HG03469 (cell line): Measurements from ENCODE around the gene PSMD2.

Experiments used
- ATAC-seq: cut with Tn5 transposase; IDR thresholded peaks from one replicate; pipeline ENCODE4 v1.9.1; 2021; ENCODE audit warnings: mild to moderate bottlenecking, moderate library complexity, moderate number of reproducible peaks; ENCODE audit not compliant: unreplicated experiment

PSMD2 gene

DNA sequence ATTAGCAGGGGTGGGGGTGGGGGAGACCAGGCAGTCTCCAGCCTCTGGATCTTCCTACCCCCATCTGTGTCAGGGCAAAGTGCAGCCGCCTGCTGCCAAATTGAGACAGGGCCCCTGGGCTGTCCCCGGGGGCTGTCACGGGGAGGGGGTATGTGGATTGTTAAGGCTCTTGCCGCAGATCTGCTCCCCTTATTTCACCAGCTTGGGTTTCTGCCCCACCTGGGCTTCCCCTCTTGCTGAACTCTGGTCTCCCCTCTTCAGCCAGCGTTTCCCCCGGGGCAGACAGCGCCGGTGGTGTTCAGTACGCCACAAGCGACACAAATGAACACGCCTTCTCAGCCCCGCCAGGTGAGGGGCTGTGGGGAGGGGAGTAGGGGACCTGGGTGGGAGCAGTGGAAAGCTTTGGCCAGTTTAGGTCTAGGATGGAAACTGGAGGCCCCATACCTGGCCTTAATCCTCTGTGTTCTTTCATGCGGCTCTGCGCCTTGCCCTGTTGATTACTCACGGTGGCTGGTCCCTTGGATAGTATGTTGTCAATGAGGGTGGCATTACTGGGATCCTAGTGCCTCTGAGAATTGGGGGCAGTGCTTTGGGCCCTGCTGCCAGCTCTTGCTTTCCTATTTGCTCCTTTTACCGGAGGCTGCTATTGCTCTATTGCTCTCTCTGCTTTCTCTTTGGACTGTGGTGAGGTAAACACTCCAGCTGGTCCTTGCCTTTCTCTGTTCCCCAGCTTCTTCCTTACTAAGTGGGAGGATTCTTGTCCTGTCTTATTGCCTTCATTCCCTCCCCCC is 17.0 kb downstream of the PSMD2 start:
- no peak for ATAC-seq

DNA sequence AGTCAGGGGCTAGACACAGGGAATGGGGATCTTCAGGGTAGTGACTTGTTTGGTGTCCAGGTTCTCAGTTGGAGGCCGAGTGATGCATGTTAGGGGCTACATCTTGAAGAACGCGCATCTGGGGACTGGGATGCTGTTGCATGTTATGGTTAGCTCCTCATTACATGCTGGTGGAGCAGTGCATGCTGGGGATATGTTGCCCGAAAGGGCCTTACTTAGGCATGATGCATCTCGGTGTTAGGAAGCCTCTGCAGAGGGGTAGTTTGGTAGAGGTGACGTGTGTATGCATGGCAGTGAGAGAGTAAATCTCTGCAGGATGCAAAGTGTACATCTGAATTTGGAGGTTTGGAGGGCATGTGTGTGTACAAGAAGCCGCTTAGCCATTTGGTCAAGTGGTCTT is 17.8 kb downstream of the PSMD2 start:
- ATAC-seq = no peak

DNA sequence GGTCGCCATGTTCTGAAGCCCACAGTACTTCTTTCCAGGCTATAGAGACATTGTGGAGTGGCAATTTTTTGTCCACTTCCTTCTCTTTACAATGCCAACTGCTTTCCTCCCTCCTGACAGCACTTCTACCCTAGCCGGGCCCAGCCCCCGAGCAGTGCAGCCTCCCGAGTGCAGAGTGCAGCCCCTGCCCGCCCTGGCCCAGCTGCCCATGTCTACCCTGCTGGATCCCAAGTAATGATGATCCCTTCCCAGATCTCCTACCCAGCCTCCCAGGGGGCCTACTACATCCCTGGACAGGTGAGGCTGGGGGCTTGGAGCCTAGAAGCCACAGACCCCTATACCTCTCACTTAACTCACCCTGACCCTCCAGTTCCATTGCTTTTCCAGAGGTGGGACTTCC is 18.2 kb downstream of the PSMD2 start:
- ATAC-seq = no peak

DNA sequence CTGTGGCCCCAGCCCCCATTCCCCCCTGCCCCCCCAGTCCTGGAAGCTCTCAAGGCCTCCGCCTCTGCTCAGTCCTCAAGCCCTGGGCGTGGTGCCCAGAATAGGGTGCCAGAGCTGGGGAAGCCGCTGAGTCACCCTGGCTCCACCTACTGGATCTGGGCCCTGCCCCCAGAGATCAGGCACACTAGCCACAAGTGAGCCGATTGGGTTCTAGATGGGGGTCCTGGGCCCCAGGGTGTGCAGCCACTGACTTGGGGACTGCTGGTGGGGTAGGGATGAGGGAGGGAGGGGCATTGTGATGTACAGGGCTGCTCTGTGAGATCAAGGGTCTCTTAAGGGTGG is 21.0 kb downstream of the PSMD2 start:
- no peak for ATAC-seq

DNA sequence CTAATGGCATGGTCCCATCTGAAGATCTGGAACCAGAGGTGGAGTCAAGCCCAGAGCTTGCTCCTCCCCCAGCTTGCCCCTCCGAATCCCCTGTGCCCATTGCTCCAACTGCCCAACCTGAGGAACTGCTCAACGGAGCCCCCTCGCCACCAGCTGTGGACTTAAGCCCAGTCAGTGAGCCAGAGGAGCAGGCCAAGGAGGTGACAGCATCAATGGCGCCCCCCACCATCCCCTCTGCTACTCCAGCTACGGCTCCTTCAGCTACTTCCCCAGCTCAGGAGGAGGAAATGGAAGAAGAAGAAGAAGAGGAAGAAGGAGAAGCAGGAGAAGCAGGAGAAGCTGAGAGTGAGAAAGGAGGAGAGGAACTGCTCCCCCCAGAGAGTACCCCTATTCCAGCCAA is 22.6 kb downstream of the PSMD2 start:
- no peak for ATAC-seq

DNA sequence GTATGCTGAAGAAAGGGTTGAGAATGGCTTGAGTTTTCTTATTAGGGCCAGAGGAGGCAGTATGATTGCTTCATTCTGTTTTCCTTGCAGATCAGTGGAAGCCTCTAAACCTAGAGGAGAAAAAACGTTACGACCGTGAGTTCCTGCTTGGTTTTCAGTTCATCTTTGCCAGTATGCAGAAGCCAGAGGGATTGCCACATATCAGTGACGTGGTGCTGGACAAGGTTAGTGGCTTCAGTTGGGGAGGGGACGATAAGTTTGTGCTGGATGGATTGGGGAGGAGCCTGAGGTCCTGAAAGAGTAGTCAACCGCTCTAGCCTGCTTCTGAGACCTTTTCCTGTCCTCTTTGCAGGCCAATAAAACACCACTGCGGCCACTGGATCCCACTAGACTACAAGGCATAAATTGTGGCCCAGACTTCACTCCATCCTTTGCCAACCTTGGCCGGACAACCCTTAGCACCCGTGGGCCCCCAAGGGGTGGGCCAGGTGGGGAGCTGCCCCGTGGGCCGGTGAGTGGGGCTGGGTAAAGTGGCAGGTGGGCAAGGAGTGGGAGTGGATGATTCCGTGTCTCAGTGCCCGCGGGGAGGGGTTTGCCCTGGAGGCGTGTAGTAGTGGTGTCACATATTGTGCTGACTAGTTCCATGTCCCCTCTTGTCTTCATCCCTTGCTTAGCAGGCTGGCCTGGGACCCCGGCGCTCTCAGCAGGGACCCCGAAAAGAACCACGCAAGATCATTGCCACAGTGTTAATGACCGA is 23.9 kb downstream of the PSMD2 start:
- ATAC-seq = no peak

DNA sequence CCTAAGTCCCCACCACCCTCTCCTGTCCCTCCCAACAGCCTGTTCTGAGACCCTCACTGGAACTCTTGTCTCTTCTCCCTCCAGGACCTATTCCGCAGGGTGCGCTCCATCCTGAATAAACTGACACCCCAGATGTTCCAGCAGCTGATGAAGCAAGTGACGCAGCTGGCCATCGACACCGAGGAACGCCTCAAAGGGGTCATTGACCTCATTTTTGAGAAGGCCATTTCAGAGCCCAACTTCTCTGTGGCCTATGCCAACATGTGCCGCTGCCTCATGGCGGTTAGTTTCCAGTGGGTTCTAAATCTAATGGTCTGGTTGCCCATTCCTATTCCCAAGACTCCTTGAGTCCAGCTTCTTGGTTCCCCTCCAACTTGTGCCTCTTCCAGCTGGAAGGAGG is 24.7 kb downstream of the PSMD2 start:
- no peak for ATAC-seq

DNA sequence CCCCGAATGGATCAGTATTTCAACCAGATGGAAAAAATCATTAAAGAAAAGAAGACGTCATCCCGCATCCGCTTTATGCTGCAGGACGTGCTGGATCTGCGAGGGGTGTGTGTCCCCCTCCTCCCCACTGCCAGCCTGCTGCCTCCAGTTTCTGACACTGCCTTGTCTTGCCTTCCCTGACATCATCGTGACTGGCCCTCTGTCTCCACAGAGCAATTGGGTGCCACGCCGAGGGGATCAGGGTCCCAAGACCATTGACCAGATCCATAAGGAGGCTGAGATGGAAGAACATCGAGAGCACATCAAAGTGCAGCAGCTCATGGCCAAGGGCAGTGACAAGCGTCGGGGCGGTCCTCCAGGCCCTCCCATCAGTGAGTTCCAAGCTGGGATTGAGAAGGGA is 26.2 kb downstream of the PSMD2 start:
- ATAC-seq = no peak

DNA sequence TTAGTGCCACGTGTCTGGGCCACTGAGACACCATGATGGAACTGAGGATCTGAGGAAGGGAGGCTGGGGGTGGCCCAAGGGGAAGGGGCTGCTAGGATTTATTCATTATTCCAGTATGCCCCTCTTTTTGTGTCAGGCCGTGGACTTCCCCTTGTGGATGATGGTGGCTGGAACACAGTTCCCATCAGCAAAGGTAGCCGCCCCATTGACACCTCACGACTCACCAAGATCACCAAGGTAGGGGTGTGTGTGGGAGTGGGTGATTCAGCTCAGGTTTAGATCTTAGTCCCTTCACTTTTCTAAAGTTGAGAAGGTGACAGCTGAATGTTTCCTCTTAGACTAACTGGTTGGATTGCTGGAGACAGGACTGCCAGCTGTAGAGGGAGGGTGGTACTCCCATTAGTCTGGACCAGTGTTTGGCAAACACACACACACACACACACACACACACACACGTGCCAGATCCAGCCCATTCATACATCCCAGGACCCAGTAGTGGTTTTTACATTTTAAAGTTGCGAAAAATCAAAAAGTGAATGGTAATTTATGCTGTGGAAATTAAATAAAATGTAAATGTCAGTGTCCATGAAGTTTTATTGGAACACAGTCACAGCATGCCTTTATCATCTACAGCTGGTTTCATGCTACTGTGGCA is 26.8 kb downstream of the PSMD2 start:
- ATAC-seq = no peak

DNA sequence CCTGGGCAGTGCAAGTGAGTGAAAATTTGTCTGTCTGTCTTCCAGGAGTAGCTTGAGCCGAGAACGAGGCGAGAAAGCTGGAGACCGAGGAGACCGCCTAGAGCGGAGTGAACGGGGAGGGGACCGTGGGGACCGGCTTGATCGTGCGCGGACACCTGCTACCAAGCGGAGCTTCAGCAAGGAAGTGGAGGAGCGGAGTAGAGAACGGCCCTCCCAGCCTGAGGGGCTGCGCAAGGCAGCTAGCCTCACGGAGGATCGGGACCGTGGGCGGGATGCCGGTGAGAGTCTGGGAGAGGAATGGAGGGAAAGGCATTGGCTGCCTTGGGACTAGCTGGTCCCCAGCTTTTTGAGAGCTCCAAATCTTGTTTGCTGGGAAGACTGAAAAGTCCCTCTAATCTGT is 28.1 kb downstream of the PSMD2 start:
- no peak for ATAC-seq

DNA sequence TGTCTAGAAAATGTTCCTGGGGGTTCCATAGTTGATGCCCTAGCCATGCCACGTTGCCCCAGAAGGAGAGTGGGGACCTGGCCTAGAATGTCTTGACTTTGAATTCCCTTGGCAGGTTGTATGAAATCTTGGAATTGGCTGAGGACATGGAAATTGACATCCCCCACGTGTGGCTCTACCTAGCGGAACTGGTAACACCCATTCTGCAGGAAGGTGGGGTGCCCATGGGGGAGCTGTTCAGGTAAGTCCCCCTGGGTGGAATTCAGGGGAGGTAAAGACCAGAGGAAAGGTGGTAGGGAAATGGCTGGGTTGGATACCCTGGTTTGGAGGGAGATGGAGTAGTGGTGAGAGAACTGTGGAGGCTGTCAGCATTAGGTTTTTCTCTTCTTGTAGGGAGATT is 29.5 kb downstream of the PSMD2 start:
- no peak for ATAC-seq

DNA sequence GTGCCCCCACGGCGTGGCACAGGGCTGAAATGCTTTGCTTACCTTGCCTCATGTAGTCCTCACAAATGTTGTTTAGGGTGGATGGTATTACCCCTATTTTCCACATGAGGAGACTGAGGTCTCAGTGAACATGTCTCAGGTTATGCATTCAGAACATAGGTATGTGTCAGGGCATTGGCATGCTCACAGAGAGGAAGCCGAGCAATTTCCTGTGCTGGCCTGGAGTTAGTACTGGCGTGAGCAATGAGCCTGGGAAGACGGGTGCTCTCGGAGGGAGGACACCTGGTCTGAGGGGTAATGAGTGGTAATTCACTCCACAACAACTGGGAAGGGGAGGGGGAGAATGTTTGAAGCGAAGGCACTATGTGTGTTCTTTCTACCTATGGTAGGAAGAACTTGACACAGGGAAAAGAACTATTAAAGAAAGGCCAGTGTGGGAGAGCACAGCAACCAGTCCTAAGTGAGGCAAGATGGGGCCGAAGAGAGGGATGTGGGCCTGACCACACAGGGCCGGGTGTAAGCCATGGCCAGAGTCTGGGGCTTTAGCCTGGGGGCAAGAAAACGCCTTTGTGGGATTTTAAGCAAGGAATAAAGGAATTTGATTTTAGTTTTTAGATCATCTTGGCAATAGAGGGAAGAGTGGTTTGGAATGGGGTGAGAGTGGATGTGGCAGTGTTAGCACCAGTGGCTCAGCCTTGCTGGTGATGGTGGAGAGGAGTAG is 33.5 kb downstream of the PSMD2 start:
- ATAC-seq = no peak

DNA sequence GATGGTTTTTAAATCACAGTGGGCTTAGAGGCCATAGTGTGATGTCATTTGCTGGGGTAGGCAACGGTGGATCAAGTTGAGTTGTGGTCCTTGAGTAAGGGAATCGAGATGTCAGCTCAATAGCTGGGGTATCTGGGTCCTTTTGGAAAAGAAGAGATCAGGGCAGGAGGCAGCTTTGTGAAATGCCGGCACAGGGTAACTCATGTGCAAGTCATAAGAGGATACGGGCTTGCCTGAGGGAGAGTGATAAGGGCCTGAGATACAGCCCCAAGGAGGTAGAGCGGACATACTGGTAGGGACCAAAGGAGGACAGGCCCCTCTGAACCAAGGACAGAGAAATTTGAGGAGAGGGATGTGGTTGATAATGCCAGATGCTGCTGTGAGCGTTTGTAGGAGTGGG is 34.1 kb downstream of the PSMD2 start:
- ATAC-seq = no peak

DNA sequence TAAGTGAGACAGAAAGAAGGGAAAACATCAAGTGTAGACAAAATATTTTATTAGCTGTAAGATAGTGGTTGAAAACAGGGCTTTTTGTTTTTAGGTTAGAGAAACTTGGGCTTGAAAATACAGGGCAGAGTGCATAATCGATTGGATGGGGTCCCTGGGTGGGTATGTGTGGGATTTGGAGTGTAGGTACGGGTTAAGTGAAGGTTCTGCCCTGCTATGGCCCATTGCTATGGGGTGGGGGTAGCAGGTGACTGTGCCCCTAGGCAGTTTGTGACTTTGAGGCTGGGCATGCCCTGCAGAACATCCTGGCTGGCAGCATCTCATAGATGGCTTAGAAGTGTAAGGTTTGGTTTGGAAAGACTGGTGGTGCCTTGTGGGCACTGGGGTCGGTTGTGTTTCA is 34.7 kb downstream of the PSMD2 start:
- no peak for ATAC-seq

DNA sequence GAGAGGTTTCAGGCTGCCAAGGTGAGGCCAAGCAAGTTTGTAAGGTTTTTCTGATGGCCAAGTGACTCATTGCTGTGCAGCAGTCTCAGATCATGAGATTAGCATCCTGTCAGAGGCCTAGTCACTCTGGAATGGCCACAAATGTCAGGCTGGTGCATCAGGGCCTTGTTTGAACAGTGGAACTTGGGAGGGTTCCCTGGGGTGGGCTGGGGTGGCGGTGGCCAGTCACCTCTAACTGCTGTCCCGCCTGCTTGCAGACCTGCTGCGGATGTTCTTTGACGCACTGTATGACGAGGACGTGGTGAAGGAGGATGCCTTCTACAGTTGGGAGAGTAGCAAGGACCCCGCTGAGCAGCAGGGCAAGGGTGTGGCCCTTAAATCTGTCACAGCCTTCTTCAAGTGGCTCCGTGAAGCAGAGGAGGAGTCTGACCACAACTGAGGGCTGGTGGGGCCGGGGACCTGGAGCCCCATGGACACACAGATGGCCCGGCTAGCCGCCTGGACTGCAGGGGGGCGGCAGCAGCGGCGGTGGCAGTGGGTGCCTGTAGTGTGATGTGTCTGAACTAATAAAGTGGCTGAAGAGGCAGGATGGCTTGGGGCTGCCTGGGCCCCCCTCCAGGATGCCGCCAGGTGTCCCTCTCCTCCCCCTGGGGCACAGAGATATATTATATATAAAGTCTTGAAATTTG is 35.6 kb downstream of the PSMD2 start:
- no peak for ATAC-seq

DNA sequence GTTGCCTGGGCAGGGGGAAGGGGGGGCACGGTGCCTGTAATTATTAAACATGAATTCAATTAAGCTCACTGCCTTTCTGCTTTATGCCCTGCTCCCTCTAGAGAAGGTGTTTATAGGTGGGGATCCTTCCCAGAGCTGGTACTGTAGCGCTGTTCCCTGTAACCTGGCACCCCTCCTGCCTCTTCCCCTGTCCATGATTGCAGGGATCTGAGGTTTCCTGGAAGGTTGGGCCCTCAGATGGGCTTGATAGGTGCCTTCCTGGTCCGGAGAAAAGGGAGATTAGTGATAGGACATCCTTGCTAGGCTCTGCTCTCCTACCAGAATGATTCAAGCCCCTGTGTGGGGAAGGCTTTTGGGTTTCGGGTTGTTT is 36.2 kb downstream of the PSMD2 start:
- ATAC-seq = no peak

DNA sequence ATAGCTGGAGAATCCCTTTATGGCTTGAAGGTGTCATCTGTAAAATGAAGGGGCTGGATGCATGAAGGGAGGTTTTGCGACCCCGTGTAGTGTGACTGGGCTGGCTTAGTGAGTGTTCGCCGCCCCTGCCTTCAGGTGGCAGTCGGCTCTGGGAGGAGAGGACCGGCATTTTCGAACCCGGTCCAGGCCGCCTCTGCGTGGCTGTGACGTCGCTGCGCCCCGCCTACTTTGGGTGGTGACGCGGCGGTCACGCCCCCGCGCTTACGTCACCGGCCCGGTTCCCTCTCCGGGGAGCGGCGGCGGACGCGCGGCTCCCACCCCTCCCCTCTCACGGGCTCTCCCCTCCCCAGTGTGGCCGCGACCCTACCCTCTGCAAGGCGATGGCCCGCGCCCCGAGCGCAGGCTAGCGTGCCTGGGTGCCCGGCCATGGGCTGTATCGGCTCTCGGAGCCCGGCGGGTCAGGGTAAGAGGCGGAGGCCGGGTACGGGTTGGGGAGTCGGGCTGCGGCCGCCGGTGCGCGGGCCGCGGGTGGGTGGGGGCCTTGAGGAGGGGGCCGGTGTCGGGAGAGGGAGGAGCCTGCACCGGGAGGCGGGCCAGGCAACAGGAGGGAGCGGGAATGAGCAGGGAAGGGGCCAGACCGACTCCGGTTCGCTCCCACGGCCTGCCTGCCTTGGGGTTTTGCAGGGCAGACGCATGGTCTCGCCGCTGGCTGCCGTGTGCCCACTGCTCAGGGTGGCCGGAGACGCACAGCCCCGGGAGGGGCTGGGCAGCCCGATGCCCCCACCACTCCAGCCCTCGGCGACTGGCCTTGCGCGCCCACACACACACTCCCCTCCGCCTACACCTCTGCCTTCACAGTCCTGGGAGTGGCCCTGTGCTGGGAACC is 36.9 kb downstream of the PSMD2 start:
- no peak for ATAC-seq

DNA sequence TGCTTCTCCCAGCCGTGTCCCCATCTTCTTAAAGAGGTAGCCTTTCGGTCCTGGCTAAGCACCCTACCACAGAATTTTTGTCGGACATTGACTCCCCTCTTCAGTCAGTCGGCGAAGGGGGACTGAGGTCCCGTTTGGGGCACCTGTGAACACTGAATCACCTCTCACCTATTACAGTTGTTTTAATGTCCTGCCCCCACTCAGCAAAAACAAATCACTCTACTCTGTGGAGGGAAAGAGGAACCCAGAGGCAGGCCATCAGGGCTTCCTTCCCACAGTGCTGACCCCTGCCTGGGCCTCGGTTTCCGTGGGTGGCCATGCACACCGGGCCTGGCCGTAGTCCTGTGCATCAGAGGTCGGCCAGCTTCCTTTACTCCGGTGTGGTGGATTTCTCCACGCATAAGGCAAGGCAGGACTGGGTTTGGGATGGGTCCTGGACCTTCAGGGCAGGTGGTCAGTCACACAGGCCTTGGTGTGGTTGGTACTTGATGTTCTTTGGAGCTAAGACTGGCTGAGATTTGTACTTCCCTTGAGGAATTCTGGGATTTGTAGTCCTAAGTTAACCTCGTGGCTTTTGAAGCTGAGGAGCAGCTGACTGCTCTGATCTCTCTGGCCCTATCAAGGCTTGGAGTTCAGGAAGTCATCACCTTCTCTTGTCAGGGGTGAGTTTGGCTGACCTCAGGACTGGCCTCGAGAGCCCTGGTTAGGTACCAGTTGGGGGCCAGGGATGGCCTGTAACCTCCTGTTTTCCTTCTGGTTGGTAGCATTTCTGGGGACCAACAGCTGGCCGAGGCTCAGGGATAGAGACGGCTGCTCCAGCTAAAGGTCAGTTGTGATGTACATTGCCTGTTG is 37.7 kb downstream of the PSMD2 start:
- no peak for ATAC-seq

DNA sequence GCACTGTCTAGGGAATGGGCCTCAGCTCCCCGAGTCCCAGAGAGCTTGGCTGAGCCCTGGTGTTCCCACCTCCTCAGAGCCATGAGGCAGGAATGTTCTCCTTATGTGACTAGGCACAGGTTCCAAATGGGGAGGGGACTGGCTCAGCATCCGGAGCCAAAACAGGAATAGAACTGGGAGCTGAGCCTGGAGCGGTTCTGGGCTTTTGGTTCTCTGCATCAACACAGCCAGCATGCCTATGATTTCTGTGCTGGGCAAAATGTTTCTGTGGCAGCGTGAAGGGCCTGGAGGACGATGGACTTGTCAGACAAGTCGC is 38.3 kb downstream of the PSMD2 start, which contains the start of gene FAM131A:
TSS of gene FAM131A (plus strand) at position 202 of the 316 bp plus-strand sequence. CDS start at position 233, 31 bp downstream.
- ATAC-seq = no peak
